Transverse colon (tissue), 4 donors: ENCODE measurements around the gene ZNF554.

ENCODE experiments used
- CTCF ChIP-seq, 5 experiments: fragments of 200-600 bp in 3 of 5; fragments of 450-650 bp in 2 of 5; sonication (generic) in 3 of 5; IDR thresholded peaks; 1 replicate in 2 of 5; 2 replicates in 3 of 5; pipeline ENCODE4 v1.5.1; 2016 to 2017; ENCODE audit warnings: antibody characterized with exemption in 5 of 5, inconsistent platforms in 3 of 5, mild to moderate bottlenecking in 2 of 5, moderate library complexity in 1 of 5
- EP300 ChIP-seq: sonication (generic); formaldehyde crosslinking; IDR thresholded peaks from one replicate; pipeline ENCODE4 v1.6.1; 2017; ENCODE audit warnings: antibody characterized with exemption, low read depth
- POLR2A ChIP-seq: fragments of 450-650 bp; IDR thresholded peaks from one replicate; pipeline ENCODE4 v1.6.1; 2016; ENCODE audit warnings: antibody characterized with exemption, mild to moderate bottlenecking, moderate library complexity
- POLR2AphosphoS5 ChIP-seq, 3 donors: sonication (generic); formaldehyde crosslinking; IDR thresholded peaks; one replicate each; pipeline ENCODE4 v1.6.1; 2016; ENCODE audit warnings: antibody characterized with exemption in 3 of 3

GRCh38 chr19:2783781-2784145 lies 35.9 kb upstream of the ZNF554 start:
- no peak for TF ChIP-seq CTCF (IDR thresholded peaks at IDR 0.05)
- no peak for TF ChIP-seq POLR2AphosphoS5 (IDR thresholded peaks at IDR 0.05)
- no peak for TF ChIP-seq POLR2A
- TF ChIP-seq EP300 = no peak
